Endometrial microvascular endothelial cells (primary cell): Measurements from ENCODE around the gene ANKRD63. TPM values are rescaled to one million over a fixed set of nuclear protein-coding genes. Genes with fewer than 3 reads are reported as not detected.

Source experiments
- in situ Hi-C: cut with HindIII; loops from 2 replicates; pipeline ENCODE4 v1.10.0; 2017; ENCODE audit warnings: low sequenced_read_pairs, low pct_unique_long_range_greater_than_20kb; ENCODE audit errors: inconsistent ontology term
- total RNA-seq: library from RNA; depleted of rRNA; stranded (reverse); fragments of >200 nt; gene quantifications from one replicate; pipeline ENCODE4 v1.2.3, GENCODE V29; 2015; ENCODE audit errors: inconsistent ontology term

Gene ANKRD63
- total RNA-seq, 1 donor from 2014 or later, result not detected

DNA sequence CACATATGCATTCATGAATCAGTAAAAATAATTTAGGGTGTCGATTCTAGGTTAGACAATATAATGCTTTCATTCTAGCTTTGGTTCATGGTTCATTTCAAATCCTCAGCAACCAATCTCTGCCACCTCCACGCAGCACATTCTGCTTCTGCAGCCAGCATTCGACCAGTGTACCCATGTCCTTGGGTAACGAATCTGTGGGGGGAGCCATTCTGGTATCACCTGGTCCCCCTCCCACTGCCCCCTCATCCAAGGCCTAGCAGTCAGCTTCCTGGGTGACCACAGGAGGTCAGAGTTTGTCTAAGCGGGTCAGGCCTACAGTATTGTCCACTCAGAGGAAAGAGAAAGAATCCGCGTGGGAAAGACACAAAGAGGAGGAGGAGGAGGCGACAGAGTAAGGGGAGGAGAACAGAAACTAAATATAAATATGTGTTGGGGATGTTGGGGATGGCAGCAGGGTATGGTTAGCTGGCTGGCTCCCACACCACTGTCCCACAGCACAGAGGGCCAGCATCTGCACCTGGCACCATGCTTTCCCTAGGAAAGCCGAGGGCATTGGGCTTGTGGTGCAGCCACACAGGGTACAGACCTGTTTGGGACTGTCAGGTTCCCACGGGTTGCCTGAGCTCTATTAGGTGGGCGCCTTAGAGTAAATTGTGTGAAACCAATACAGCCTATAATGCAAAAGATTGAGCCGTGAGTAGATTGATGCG lies 31.9 kb downstream of the ANKRD63 start:
- in situ Hi-C loops, result no loop called here

GRCh38 chr15:40250304-40250656 lies 32.6 kb downstream of the ANKRD63 start:
- in situ Hi-C loops, result no loop called here

GRCh38 chr15:40249477-40250303 lies 33.2 kb downstream of the ANKRD63 start:
- in situ Hi-C loops, result no loop called here

DNA sequence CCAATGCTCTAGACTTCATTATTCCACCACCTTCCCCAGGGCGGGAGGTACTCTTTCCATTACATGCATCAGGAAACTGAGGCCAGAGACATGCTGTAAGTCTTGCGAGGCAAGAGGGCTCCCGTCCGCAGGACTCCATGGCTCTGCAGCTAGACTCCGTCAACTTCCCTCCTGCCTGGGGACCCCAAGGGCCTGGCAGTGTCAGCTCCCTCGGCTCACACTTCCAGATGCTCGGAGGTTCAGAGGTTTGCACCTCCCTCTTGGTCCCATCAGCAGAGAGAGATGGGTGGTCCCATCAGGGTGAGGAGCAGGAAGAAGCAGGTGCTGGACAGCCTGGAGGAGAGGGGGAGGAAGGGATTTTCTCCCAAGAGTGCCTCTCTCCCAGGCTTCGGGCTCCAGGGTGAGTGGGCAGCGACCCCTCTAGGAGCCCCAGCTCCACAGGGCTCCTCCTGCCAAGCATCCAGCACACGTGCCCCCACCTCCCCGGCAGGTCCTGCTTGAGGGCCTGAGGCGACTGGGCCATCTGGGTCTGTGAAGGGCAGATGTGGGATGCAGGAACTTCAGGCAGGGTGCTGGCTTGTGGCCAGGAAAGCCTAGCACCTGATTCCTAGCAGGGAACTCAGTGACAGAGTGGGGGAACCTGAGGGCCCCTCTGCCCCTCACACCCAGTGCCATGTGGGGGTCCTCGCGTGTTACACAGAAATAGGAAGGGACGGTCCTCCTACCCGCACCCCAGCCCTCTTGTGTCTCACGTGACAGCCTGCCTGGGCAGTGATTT lies 34.7 kb downstream of the ANKRD63 start:
- in situ Hi-C loops, result no loop called here

DNA sequence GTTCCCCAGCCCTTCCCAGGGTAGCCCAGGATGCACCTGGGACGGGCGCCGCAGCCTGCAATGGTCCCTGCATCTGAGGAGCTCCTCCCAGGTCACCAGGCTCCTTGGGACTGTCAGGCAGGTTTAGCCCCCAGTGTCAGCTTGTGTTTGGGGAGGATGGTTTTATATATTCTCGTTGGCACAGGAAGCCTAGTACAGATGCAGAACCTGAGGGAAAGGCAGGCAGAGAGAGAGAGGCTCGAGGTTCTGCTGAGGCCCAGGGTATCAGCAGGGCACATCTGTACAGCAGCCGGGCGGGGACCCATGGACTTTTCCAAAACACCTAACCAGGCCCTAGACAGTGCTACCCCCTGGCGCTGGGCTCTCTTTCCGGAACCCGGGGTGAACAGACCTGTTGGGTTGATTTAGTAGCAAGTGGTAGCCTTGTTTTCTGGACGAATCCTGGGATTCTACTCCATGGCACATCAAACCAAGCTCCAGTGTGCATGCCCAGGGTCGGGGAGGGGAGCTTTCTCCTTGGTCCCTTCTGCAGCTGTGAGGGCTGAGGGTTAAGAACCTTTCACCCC lies 35.4 kb downstream of the ANKRD63 start:
- in situ Hi-C loops, result no loop called here

DNA sequence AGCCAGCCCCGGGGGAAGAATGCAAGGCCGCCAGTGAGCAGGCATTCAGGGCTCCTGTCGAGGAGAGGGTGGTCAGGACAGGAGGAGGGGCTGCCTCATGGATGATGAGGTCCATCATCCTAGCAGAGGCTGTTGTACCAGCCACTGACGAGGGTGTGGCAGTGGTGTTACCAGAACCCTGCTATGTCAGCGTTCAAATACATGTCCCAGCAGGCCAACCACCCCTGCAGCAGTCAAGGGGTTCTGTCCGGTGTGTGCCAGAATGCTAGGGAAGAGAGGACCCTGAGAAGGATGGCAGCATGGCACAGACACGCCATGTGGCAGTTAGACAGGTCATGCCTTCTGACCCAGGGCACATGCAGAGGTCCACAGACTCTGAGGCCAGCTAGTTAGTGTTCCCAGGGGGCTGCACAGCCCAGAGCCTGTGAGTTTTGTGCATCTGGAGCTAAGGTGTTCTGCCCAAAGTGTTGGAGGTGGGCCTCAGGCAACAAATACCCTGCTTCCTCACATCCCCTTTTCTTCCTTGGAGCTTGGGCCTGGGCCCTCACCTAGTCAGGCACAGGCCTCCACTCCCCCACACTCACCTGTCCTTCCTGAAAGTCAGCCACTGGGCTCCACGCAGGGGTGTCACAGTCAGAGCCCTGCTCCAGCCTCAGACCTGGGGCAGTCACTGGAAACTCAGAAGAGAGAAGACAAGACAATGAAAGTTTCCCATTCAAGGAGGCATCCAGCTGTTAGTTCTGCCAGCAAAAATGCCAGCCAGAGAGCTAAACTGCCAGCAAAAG lies 36.2 kb downstream of the ANKRD63 start:
- in situ Hi-C loops, result no loop called here

GRCh38 chr15:40245666-40246450 lies 37.0 kb downstream of the ANKRD63 start:
- in situ Hi-C loops, result no loop called here

- in situ Hi-C loops, result no loop called here
Observed at GRCh38 chr15:40244961-40245523, 37.8 kb downstream of the ANKRD63 start.

- in situ Hi-C loops, result no loop called here
Observed at GRCh38 chr15:40243126-40243810, 39.6 kb downstream of the ANKRD63 start.

DNA sequence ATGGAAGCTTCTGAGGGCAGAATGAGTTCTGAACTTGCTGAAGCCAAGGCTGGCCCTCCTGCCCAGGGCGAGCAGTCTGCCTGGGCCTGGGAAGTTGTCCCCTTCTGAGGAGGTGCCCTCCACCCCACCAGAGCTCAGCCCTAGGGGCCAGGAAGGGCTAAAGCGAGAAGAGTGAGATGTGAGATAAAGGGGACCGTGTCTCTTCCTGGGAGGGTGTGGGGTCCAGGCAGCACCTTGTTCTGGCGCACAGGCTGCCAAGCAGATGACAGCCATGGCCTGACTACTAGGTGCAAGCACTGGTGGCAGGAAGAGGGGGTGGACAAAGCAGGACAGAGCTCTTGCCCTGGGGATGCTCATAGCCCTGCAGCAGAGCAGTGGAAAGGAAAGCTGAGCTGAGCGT lies 40.3 kb downstream of the ANKRD63 start:
- in situ Hi-C loops, result no loop called here

- in situ Hi-C loops, result no loop called here
Observed at GRCh38 chr15:40242213-40242599, 40.7 kb downstream of the ANKRD63 start.

DNA sequence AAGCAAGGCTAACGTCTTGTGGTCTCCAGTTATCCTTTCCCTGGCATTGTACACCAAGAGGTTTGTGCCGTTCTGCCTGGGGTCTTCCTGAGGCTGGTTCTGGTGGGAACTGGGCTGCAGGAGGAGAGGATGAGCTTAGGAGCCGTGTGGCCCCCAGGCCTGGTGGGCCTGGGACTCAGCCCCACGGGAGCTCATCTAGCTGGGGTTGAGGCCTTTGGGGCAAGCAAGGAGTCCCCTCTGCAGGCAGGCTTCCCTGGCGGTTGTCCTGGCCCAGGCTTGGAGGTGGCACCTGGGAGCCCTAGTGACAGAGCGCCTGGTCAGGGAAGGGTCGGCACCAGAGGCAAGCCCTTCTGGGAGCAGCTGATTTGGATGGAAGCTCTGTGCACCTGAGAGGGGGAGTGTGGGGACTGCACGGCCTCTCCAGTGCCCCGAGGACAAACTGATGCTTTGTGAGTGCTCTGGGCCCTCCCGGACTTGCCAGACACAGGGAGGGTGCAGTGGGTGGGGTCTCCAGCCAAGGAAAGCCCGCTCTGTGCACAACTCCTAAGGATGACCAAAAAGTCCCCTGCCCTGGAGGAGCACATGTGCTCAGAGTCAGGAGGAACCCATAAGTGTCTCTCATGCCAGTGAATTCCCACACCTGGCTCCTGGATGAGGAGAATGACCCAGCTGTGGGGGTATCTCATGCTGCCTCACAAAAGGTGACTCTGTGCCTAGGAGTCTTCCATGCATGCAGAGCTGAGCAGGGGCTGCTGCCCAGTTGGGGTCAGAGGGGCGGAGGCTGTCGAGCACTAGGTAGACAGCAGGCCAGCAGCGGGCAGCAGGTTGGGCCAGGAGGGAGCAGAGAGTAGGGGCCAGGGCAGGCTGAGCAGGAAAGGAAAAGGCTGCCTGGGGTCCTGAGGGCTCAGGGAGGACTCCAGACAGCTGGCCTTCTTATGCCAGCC lies 41.3 kb downstream of the ANKRD63 start:
- in situ Hi-C loops, result no loop called here

DNA sequence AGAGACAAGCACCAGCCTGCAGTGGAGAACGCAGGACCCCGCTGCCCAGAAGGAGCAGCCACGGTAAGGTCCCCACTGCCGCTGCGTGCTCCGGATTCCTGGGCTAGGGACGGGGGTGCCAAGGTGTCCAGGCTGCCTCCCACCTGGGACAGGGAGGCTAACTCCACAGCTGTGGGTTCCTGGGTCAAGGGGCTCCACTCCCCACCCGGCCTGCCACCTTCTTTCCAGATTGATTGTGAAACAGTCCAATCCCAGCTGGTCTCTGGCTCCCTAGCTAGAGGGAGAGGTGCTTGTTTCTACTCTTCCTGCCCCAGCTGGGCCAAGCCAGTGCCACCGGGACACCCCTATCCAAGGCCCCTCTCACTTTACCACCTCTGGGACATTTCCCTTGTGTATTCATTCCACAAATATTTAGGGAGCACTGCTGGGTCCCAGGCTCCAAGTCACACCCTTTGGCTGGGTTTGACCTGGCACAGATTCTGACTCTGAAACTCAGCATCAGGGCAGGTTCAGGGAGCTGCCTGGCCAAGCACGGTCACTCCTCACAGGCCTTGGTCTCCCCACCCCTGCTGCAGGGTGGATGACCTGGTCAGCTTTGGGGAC lies 42.1 kb downstream of the ANKRD63 start:
- in situ Hi-C loops, result no loop called here

- in situ Hi-C loops, result no loop called here
Observed at GRCh38 chr15:40239693-40240618, 42.9 kb downstream of the ANKRD63 start.

DNA sequence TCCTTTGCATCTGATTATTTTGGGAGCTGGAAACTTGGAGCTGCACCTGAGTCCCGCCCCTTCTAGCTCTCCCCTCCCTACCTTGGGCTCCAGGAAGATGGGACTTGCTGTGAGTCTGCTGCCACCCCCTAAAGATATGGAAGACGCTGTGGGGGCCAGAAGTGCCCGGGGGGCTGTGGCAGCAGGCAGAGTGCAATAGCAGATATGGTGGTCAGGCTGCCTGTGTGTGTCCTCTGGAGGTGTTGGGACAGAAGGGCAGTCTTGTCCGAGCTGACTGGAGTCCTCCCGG lies 43.5 kb downstream of the ANKRD63 start:
- in situ Hi-C loops, result no loop called here
